ENCODE measurements around the gene DGKH.

- TF ChIP-seq, protein P1, sequence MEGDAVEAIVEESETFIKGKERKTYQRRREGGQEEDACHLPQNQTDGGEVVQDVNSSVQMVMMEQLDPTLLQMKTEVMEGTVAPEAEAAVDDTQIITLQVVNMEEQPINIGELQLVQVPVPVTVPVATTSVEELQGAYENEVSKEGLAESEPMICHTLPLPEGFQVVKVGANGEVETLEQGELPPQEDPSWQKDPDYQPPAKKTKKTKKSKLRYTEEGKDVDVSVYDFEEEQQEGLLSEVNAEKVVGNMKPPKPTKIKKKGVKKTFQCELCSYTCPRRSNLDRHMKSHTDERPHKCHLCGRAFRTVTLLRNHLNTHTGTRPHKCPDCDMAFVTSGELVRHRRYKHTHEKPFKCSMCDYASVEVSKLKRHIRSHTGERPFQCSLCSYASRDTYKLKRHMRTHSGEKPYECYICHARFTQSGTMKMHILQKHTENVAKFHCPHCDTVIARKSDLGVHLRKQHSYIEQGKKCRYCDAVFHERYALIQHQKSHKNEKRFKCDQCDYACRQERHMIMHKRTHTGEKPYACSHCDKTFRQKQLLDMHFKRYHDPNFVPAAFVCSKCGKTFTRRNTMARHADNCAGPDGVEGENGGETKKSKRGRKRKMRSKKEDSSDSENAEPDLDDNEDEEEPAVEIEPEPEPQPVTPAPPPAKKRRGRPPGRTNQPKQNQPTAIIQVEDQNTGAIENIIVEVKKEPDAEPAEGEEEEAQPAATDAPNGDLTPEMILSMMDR (conservative IDR thresholded peaks at IDR 0.05): no peak
- TF ChIP-seq EZH2 (IDR thresholded peaks at IDR 0.05; ENCODE audit: low read depth): no peak
These were observed 39.4 kb upstream of the DGKH start for GRCh38 chr13:42009057-42009456.

Measured in PC-9 (cell line).